Mesenchymal stem cell (in vitro differentiated cells and primary cell): ENCODE data around the gene PRSS12.

ENCODE experiments used
- DNase-seq: peaks from one replicate; pipeline ENCODE4 v3.0.0-alpha.2; 2013
- H2AFZ ChIP-seq: one replicate; pipeline ENCODE4 v1.6.1; 2013; ENCODE audit warnings: low read depth, mild to moderate bottlenecking, control low read depth, inconsistent platforms, low read length, moderate library complexity
- H2AK5ac ChIP-seq: 2 replicates; pipeline ENCODE4 v1.6.1; 2013; ENCODE audit warnings: low read length, moderate library complexity, mild to moderate bottlenecking, inconsistent platforms; ENCODE audit not compliant: severe bottlenecking
- H2BK120ac ChIP-seq: one replicate; pipeline ENCODE4 v1.6.1; 2013; ENCODE audit warnings: low read depth, mild to moderate bottlenecking, inconsistent platforms, low read length, moderate library complexity
- H2BK12ac ChIP-seq, 2 experiments: one replicate each; pipeline ENCODE4 v1.6.1; 2013; ENCODE audit warnings: inconsistent platforms in 2 of 2, low read length in 2 of 2, mild to moderate bottlenecking in 2 of 2, moderate library complexity in 2 of 2, control low read depth in 1 of 2
- H2BK15ac ChIP-seq: one replicate; pipeline ENCODE4 v1.6.1; 2013; ENCODE audit warnings: mild to moderate bottlenecking, low read depth, inconsistent platforms; ENCODE audit not compliant: poor library complexity, severe bottlenecking
- H2BK5ac ChIP-seq: 2 replicates; pipeline ENCODE4 v1.6.1; 2013; ENCODE audit warnings: low read depth, mild to moderate bottlenecking, low read length, control low read depth, inconsistent platforms; ENCODE audit not compliant: poor library complexity, severe bottlenecking
- H3K14ac ChIP-seq, 2 experiments: one replicate each; pipeline ENCODE4 v1.6.1; 2013; ENCODE audit warnings: inconsistent platforms in 2 of 2, low read length in 2 of 2, control low read depth in 1 of 2, mild to moderate bottlenecking in 1 of 2, moderate library complexity in 1 of 2
- H3K18ac ChIP-seq, 2 experiments: one replicate each; pipeline ENCODE4 v1.6.1; 2013; ENCODE audit warnings: inconsistent platforms in 2 of 2, low read length in 2 of 2, control low read depth in 1 of 2, low read depth in 1 of 2, mild to moderate bottlenecking in 1 of 2
- H3K23ac ChIP-seq, 2 experiments: one replicate each; pipeline ENCODE4 v1.6.1; 2013; ENCODE audit warnings: inconsistent platforms in 2 of 2, low read length in 2 of 2, mild to moderate bottlenecking in 2 of 2, moderate library complexity in 2 of 2, control low read depth in 1 of 2
- H3K27ac ChIP-seq: 2 replicates; pipeline ENCODE4 v1.5.1; 2013; ENCODE audit warnings: mild to moderate bottlenecking, moderate library complexity, low read length, control low read depth, inconsistent platforms; ENCODE audit not compliant: poor library complexity, severe bottlenecking
- H3K27me3 ChIP-seq, 2 experiments: 2 replicates each; pipeline versions ENCODE4 v1.6.1 to v1.7.0; 2013; ENCODE audit warnings: low read length in 2 of 2, mild to moderate bottlenecking in 2 of 2, moderate library complexity in 2 of 2, control low read depth in 1 of 2, inconsistent platforms in 1 of 2; ENCODE audit not compliant: control insufficient read depth in 1 of 2, insufficient read depth in 1 of 2
- H3K36me3 ChIP-seq, 2 experiments: 2 replicates each; pipeline versions ENCODE4 v1.6.1 to v1.7.0; 2013; ENCODE audit warnings: low read length in 2 of 2, control low read depth in 1 of 2, inconsistent platforms in 1 of 2, low read depth in 1 of 2, mild to moderate bottlenecking in 1 of 2; ENCODE audit not compliant: insufficient read depth in 2 of 2, control insufficient read depth in 1 of 2
- H3K4ac ChIP-seq, 2 experiments: one replicate each; pipeline ENCODE4 v1.6.1; 2013; ENCODE audit warnings: inconsistent platforms in 2 of 2, low read length in 2 of 2, mild to moderate bottlenecking in 2 of 2, moderate library complexity in 2 of 2, control low read depth in 1 of 2, low read depth in 1 of 2
- H3K4me1 ChIP-seq: 2 replicates; pipeline ENCODE4 v1.6.1; 2013; ENCODE audit warnings: low read depth, low read length, control low read depth; ENCODE audit not compliant: control insufficient read depth, insufficient read depth
- H3K4me2 ChIP-seq: 2 replicates; pipeline ENCODE4 v1.6.1; 2013; ENCODE audit warnings: low read length, mild to moderate bottlenecking, inconsistent platforms; ENCODE audit not compliant: poor library complexity, severe bottlenecking
- H3K4me3 ChIP-seq, 2 experiments: 2 replicates each; pipeline versions ENCODE4 v1.5.1 to v1.7.0; 2013; ENCODE audit warnings: low read length in 2 of 2, mild to moderate bottlenecking in 2 of 2, control low read depth in 1 of 2, low read depth in 1 of 2; ENCODE audit not compliant: insufficient read depth in 1 of 2
- H3K79me1 ChIP-seq: replicated peaks from 2 replicates; pipeline ENCODE4 v1.6.1; 2013; ENCODE audit warnings: mild to moderate bottlenecking, control low read depth, low read length, inconsistent platforms; ENCODE audit not compliant: poor library complexity, severe bottlenecking
- H3K9ac ChIP-seq: 2 replicates; pipeline ENCODE4 v1.7.0; 2013; ENCODE audit warnings: mild to moderate bottlenecking, low read length, moderate library complexity
- H3K9me3 ChIP-seq: 2 replicates; pipeline ENCODE4 v1.7.0; 2013; ENCODE audit warnings: mild to moderate bottlenecking, low read length; ENCODE audit not compliant: control insufficient read depth
- H4K8ac ChIP-seq: one replicate; pipeline ENCODE4 v1.6.1; 2013; ENCODE audit warnings: inconsistent platforms, mild to moderate bottlenecking, low read length, moderate library complexity
- H4K91ac ChIP-seq: one replicate; pipeline ENCODE4 v1.6.1; 2013; ENCODE audit warnings: mild to moderate bottlenecking, low read length, inconsistent platforms
- WGBS: methylation state at CpG from one replicate; pipeline ENCODE4 v1.1.7; 2013; ENCODE audit warnings: mixed read lengths; 5-methylcytosine and 5-hydroxymethylcytosine counted together

The PRSS12 gene

DNA sequence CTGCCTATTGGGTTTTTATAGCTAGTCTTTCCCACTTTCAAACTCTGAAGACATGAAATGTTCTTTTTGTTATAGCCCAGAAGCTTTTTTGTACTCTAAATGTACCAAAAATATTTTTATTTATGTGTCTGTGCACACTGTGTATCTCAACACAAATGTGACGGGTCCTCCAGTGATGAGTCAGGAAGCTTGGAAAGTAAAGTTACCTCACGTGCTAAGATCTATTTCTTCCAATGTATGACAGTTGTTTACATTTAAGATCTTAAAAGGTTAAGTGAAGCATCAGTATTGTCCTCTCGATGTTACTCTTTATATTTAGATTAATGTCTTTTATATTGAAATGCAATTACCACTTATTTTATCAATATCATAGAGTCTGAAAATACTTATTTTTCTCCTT, 29.1 kb upstream of the PRSS12 start:
- no peak overlapping the region for H3K23ac ChIP-seq
- no peak overlapping the region for H3K27ac ChIP-seq
- H3K4me3 ChIP-seq: no peak overlapping the region
- peaks cover 9% of the 10 kb centered on the region for H3K9me3 ChIP-seq
- no peak overlapping the region for H2BK5ac ChIP-seq
- H3K79me1 ChIP-seq: no peaks in the 10 kb centered on the region
- no peaks in the 10 kb centered on the region for H3K27me3 ChIP-seq
- no peak overlapping the region for H3K14ac ChIP-seq
- no peak overlapping the region for H2AFZ ChIP-seq
- H2BK120ac ChIP-seq: no peak overlapping the region
- no peaks in the 10 kb centered on the region for H3K36me3 ChIP-seq
- DNase-seq: peak; percentile 46
- no peak overlapping the region for H3K4ac ChIP-seq
- 7% methylated on average over 2 of the region's 3 CpGs for WGBS
- H3K4me1 ChIP-seq: no peaks in the 10 kb centered on the region
- no peak overlapping the region for H4K8ac ChIP-seq
- H3K4me2 ChIP-seq: no peak overlapping the region
- no peak overlapping the region for H3K18ac ChIP-seq
- no peak overlapping the region for H3K9ac ChIP-seq
- H4K91ac ChIP-seq: no peak overlapping the region
- no peak overlapping the region for H2AK5ac ChIP-seq
- H2BK12ac ChIP-seq: no peak overlapping the region
- H2BK15ac ChIP-seq: no peak overlapping the region

DNA sequence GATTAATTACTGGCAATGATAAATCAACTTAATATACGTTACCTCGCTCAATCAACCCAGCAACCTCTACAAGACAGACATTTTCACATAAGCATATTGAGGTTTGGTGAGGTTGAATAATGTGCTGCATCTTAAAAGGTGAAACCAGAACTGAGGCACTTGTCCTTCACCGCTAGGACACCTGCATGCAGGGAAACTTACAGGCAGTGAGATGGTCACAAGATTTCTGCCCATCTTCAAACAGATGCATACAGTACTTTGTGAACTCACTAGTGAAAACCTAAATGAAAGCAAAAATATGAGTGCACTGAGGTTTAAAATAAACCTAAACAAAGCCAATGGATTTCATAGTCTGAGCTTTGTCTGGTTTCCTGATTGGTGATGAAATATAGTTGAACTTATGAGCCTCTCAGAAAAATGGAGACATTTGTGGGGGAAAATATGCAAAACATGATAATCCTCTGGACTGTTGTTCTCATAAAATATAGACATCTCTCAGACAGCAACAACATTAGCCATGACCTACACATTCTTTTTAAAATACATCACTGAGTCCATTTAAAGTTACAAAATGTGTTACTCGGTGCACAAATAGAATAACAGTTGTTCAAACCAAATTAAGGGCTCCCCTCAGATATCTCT, 20.9 kb upstream of the PRSS12 start:
- H3K14ac ChIP-seq: no peak overlapping the region
- H3K18ac ChIP-seq: no peak overlapping the region
- no peak overlapping the region for H4K91ac ChIP-seq
- H3K36me3 ChIP-seq: no peaks in the 10 kb centered on the region
- H4K8ac ChIP-seq: no peak overlapping the region
- H2AK5ac ChIP-seq: no peak overlapping the region
- no peak overlapping the region for H3K23ac ChIP-seq
- no peak overlapping the region for H2BK12ac ChIP-seq
- no peaks in the 10 kb centered on the region for H3K27me3 ChIP-seq
- no peak overlapping the region for H2AFZ ChIP-seq
- H3K9ac ChIP-seq: no peak overlapping the region
- H3K4me2 ChIP-seq: no peak overlapping the region
- H2BK120ac ChIP-seq: no peak overlapping the region
- no peaks in the 10 kb centered on the region for H3K4me1 ChIP-seq
- 70% methylated on average over 2 of the region's 4 CpGs for WGBS
- no peak overlapping the region for H3K4me3 ChIP-seq
- DNase-seq: peak; percentile 75
- H2BK5ac ChIP-seq: no peak overlapping the region
- no peak overlapping the region for H3K4ac ChIP-seq
- no peaks in the 10 kb centered on the region for H3K79me1 ChIP-seq
- H3K9me3 ChIP-seq: no peaks in the 10 kb centered on the region
- H2BK15ac ChIP-seq: no peak overlapping the region
- H3K27ac ChIP-seq: no peak overlapping the region

DNA sequence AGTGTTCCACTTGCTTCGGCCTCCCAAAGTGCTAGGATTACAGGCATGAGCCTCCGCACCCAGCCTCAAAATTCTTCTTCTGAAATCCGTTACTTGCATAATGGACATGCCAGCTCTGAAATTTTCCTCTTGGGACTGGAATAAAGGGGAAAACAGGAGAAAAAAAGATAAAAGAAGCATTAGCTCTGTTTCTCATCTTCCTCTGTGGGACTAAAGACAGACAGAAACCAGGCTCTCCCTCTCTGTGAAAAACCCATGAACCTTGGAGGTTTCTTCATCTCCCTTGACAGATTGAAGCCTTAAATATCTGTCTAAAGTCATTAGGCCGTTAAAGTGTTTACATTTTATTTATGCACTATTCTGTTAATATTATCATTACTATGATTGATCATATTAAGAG, 19.4 kb upstream of the PRSS12 start:
- Histone ChIP-seq H3K23ac (no peak overlapping the region), H3K14ac (no peak overlapping the region), H3K27me3 (no peaks in the 10 kb centered on the region), H3K36me3 (no peaks in the 10 kb centered on the region), H3K9ac (no peak overlapping the region), H2BK15ac (no peak overlapping the region), H2BK12ac (no peak overlapping the region), H2BK5ac (no peak overlapping the region), H3K18ac (no peak overlapping the region), H3K4ac (no peak overlapping the region), H4K91ac (no peak overlapping the region), H3K27ac (no peak overlapping the region), H3K4me1 (no peaks in the 10 kb centered on the region), H3K4me2 (no peak overlapping the region), H3K79me1 (no peaks in the 10 kb centered on the region), H3K9me3 (no peaks in the 10 kb centered on the region), H2AFZ (no peak overlapping the region), H2BK120ac (no peak overlapping the region), H2AK5ac (no peak overlapping the region), H3K4me3 (no peak overlapping the region), H4K8ac (no peak overlapping the region)
- DNase-seq: peak; percentile 41
- WGBS: 85% methylated on average over 1 of the region's 4 CpGs

DNA sequence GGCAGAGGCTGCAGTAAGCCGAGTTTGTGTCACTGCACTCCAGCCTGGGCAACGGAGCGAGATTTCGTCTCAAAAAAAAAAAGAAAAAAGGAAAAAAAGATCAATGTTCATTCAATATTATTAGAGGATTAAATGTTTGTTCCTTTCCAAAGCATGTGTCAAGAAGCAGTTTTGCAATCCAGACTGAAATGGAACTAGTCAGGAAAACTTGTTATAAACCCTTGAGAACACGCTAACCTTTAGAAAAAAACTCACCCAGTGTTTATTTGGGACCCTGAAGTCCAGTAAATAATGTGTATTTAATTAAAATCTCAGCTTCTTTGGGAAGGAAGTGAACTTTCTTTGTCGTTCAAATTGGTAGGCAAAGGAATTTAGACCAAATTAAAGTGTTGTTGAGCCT, 16.4 kb upstream of the PRSS12 start:
- no peak overlapping the region for H3K4me2 ChIP-seq
- H4K8ac ChIP-seq: no peak overlapping the region
- no peak overlapping the region for H2BK120ac ChIP-seq
- no peaks in the 10 kb centered on the region for H3K27me3 ChIP-seq
- no peak overlapping the region for H3K18ac ChIP-seq
- no peak overlapping the region for H2AK5ac ChIP-seq
- no peaks in the 10 kb centered on the region for H3K9me3 ChIP-seq
- no peak overlapping the region for H2BK15ac ChIP-seq
- no peaks in the 10 kb centered on the region for H3K79me1 ChIP-seq
- no peaks in the 10 kb centered on the region for H3K4me1 ChIP-seq
- H3K4ac ChIP-seq: no peak overlapping the region
- no CpG with 5 or more reads among the region's 6 CpGs for WGBS
- no peak overlapping the region for H3K9ac ChIP-seq
- H2BK5ac ChIP-seq: no peak overlapping the region
- no peak overlapping the region for H4K91ac ChIP-seq
- H3K27ac ChIP-seq: no peak overlapping the region
- no peak overlapping the region for H2BK12ac ChIP-seq
- H3K23ac ChIP-seq: no peak overlapping the region
- no peak overlapping the region for H2AFZ ChIP-seq
- no peak overlapping the region for H3K14ac ChIP-seq
- no peak overlapping the region for H3K4me3 ChIP-seq
- no peak for DNase-seq
- no peaks in the 10 kb centered on the region for H3K36me3 ChIP-seq
